IPS DF 6.9 (cell line): ENCODE results near the gene NTRK1.

Experiments
- DNase-seq: peaks from one replicate; pipeline ENCODE4 v3.0.0-alpha.2; 2013; ENCODE audit warnings: low read depth, low spot score
- H3K27ac ChIP-seq: one replicate; pipeline ENCODE4 v1.5.1; 2013; ENCODE audit warnings: low read length, control low read depth
- H3K27me3 ChIP-seq: 2 replicates; pipeline ENCODE4 v1.6.1; 2013; ENCODE audit warnings: mild to moderate bottlenecking, low read length; ENCODE audit not compliant: control insufficient read depth, insufficient read depth
- H3K36me3 ChIP-seq: 2 replicates; pipeline ENCODE4 v1.6.1; 2013; ENCODE audit warnings: low read length; ENCODE audit not compliant: control insufficient read depth, insufficient read depth
- H3K4me1 ChIP-seq: 2 replicates; pipeline ENCODE4 v1.6.1; 2013; ENCODE audit warnings: low read length; ENCODE audit not compliant: control insufficient read depth, insufficient read depth
- H3K4me3 ChIP-seq: 2 replicates; pipeline ENCODE4 v1.5.1; 2013; ENCODE audit warnings: mild to moderate bottlenecking, low read length
- H3K9me3 ChIP-seq: 2 replicates; pipeline ENCODE4 v1.6.1; 2013; ENCODE audit warnings: low read length, inconsistent platforms; ENCODE audit not compliant: control insufficient read depth, insufficient read depth
- WGBS: extraction: QIAGEN DNeasy Blood & Tissue Kit; methylation state at CpG from one replicate; pipeline ENCODE4 v1.1.7; 2013; ENCODE audit warnings: mixed read lengths, missing lambda C conversion rate; ENCODE audit not compliant: insufficient read length, insufficient coverage; 5-methylcytosine and 5-hydroxymethylcytosine counted together

The NTRK1 gene

GRCh38 chr1:156821801-156822200 is 38.9 kb upstream of the NTRK1 start:
- H3K4me1 ChIP-seq, result no peaks in the 10 kb centered on the region
- no peaks in the 10 kb centered on the region for H3K36me3 ChIP-seq
- peaks cover 2% of the 10 kb centered on the region; the same call in 1 of the 2 replicates for H3K27me3 ChIP-seq
- H3K27ac ChIP-seq, result no peak overlapping the region
- H3K9me3 ChIP-seq, result no peaks in the 10 kb centered on the region
- DNase-seq, result no peak
- no CpG with 5 or more reads among the region's 4 CpGs for WGBS
- H3K4me3 ChIP-seq, result no peak overlapping the region

- no peak overlapping the region for H3K27ac ChIP-seq
- no CpG with 5 or more reads among the region's 1 CpG for WGBS
These were observed 38.0 kb upstream of the NTRK1 start for GRCh38 chr1:156822680-156823079.

GRCh38 chr1:156823210-156823790 is 37.4 kb upstream of the NTRK1 start:
- Histone ChIP-seq H3K27me3 (peaks cover 2% of the 10 kb centered on the region; the same call in 1 of the 2 replicates), H3K36me3 (no peaks in the 10 kb centered on the region), H3K4me1 (no peaks in the 10 kb centered on the region), H3K9me3 (no peaks in the 10 kb centered on the region), H3K27ac (no peak overlapping the region), H3K4me3 (no peak overlapping the region)
- WGBS, result no CpG with 5 or more reads among the region's 5 CpGs
- DNase-seq, result no peak

More at GRCh38 chr1:156822680-156823079, 38.0 kb upstream of the NTRK1 start:
- no peaks in the 10 kb centered on the region for H3K9me3 ChIP-seq
- peaks cover 2% of the 10 kb centered on the region; the same call in 1 of the 2 replicates for H3K27me3 ChIP-seq
- no peak overlapping the region for H3K4me3 ChIP-seq
- DNase-seq, result no peak
- H3K36me3 ChIP-seq, result no peaks in the 10 kb centered on the region
- no peaks in the 10 kb centered on the region for H3K4me1 ChIP-seq

- peaks cover 1% of the 10 kb centered on the region; the same call in 1 of the 2 replicates for H3K27me3 ChIP-seq
- no peak overlapping the region for H3K4me3 ChIP-seq
- no CpG with 5 or more reads among the region's 1 CpG for WGBS
- H3K36me3 ChIP-seq, result no peaks in the 10 kb centered on the region
- H3K27ac ChIP-seq, result no peak overlapping the region
- no peaks in the 10 kb centered on the region for H3K9me3 ChIP-seq
- no peaks in the 10 kb centered on the region for H3K4me1 ChIP-seq
- no peak for DNase-seq
These were observed 34.0 kb upstream of the NTRK1 start for GRCh38 chr1:156826630-156827029.

GRCh38 chr1:156828400-156829124 is 32.1 kb upstream of the NTRK1 start:
- Histone ChIP-seq H3K27me3 (no peaks in the 10 kb centered on the region), H3K27ac (no peak overlapping the region), H3K36me3 (no peaks in the 10 kb centered on the region), H3K4me1 (no peaks in the 10 kb centered on the region), H3K4me3 (no peak overlapping the region), H3K9me3 (no peaks in the 10 kb centered on the region)
- no peak for DNase-seq
- WGBS, result no CpG with 5 or more reads among the region's 18 CpGs

GRCh38 chr1:156832434-156832833 is 28.2 kb upstream of the NTRK1 start:
- no peak overlapping the region for H3K4me3 ChIP-seq
- no CpG with 5 or more reads among the region's 5 CpGs for WGBS
- no peaks in the 10 kb centered on the region for H3K4me1 ChIP-seq
- no peaks in the 10 kb centered on the region for H3K27me3 ChIP-seq
- no peaks in the 10 kb centered on the region for H3K36me3 ChIP-seq
- no peak overlapping the region for H3K27ac ChIP-seq
- no peaks in the 10 kb centered on the region for H3K9me3 ChIP-seq
- no peak for DNase-seq

GRCh38 chr1:156833603-156834002 is 27.1 kb upstream of the NTRK1 start:
- no CpG with 5 or more reads among the region's 2 CpGs for WGBS
- Histone ChIP-seq H3K9me3 (no peaks in the 10 kb centered on the region), H3K27me3 (no peaks in the 10 kb centered on the region), H3K36me3 (no peaks in the 10 kb centered on the region), H3K4me1 (no peaks in the 10 kb centered on the region), H3K27ac (no peak overlapping the region), H3K4me3 (no peak overlapping the region)
- no peak for DNase-seq

GRCh38 chr1:156834322-156834721 is 26.3 kb upstream of the NTRK1 start:
- Histone ChIP-seq H3K27ac (no peak overlapping the region), H3K36me3 (no peaks in the 10 kb centered on the region), H3K9me3 (no peaks in the 10 kb centered on the region), H3K27me3 (no peaks in the 10 kb centered on the region), H3K4me1 (no peaks in the 10 kb centered on the region; the same call in 1 of the 2 replicates), H3K4me3 (no peak overlapping the region)
- no CpG with 5 or more reads among the region's 3 CpGs for WGBS
- no peak for DNase-seq

GRCh38 chr1:156836041-156836654 is 24.5 kb upstream of the NTRK1 start:
- no peaks in the 10 kb centered on the region; the same call in 1 of the 2 replicates for H3K4me1 ChIP-seq
- no peaks in the 10 kb centered on the region for H3K27me3 ChIP-seq
- no CpG with 5 or more reads among the region's 5 CpGs for WGBS
- no peak overlapping the region for H3K27ac ChIP-seq
- no peak for DNase-seq
- no peaks in the 10 kb centered on the region for H3K36me3 ChIP-seq
- H3K4me3 ChIP-seq, result no peak overlapping the region
- H3K9me3 ChIP-seq, result no peaks in the 10 kb centered on the region

- Histone ChIP-seq H3K9me3 (no peaks in the 10 kb centered on the region), H3K27ac (no peak overlapping the region), H3K27me3 (no peaks in the 10 kb centered on the region), H3K36me3 (no peaks in the 10 kb centered on the region), H3K4me1 (no peaks in the 10 kb centered on the region; the same call in 1 of the 2 replicates), H3K4me3 (no peak overlapping the region)
- no peak for DNase-seq
- no CpG with 5 or more reads among the region's 4 CpGs for WGBS
These were observed 23.8 kb upstream of the NTRK1 start for GRCh38 chr1:156836892-156837291.
